Mucosa of stomach (tissue), 1 donor: Measurements from ENCODE around the gene TLR2.

Experiments
- H3K27me3 ChIP-seq: one replicate; pipeline ENCODE4 v1.7.0; 2013; ENCODE audit warnings: mild to moderate bottlenecking, low read length; ENCODE audit not compliant: control insufficient read depth, insufficient read depth
- H3K36me3 ChIP-seq: one replicate; pipeline ENCODE4 v1.7.0; 2013; ENCODE audit warnings: low read length; ENCODE audit not compliant: control insufficient read depth, insufficient read depth
- H3K4me1 ChIP-seq: one replicate; pipeline ENCODE4 v1.7.0; 2013; ENCODE audit warnings: mild to moderate bottlenecking, low read length; ENCODE audit not compliant: control insufficient read depth, insufficient read depth
- H3K4me3 ChIP-seq: one replicate; pipeline ENCODE4 v1.7.0; 2013; ENCODE audit warnings: low read length
- H3K9ac ChIP-seq: one replicate; pipeline ENCODE4 v1.7.0; 2013; ENCODE audit warnings: mild to moderate bottlenecking, low read length, moderate library complexity
- H3K9me3 ChIP-seq: one replicate; pipeline ENCODE4 v1.7.0; 2013; ENCODE audit warnings: mild to moderate bottlenecking, low read length, moderate library complexity; ENCODE audit not compliant: control insufficient read depth
- donor health status: Pancreatic carcinoma.

Gene TLR2

GRCh38 chr4:153722036-153722435 lies 38.0 kb downstream of the TLR2 start:
- Histone ChIP-seq H3K4me1 (no peaks in the 10 kb centered on the region), H3K9me3 (no peaks in the 10 kb centered on the region), H3K4me3 (no peak overlapping the region), H3K9ac (no peak overlapping the region), H3K36me3 (no peaks in the 10 kb centered on the region), H3K27me3 (no peaks in the 10 kb centered on the region)

- Histone ChIP-seq H3K27me3 (peaks cover 4% of the 10 kb centered on the region), H3K9ac (no peak overlapping the region), H3K4me1 (no peaks in the 10 kb centered on the region), H3K36me3 (no peaks in the 10 kb centered on the region), H3K9me3 (no peaks in the 10 kb centered on the region), H3K4me3 (no peak overlapping the region)
Observed at GRCh38 chr4:153724606-153725005, 40.5 kb downstream of the TLR2 start.

- Histone ChIP-seq H3K9me3 (no peaks in the 10 kb centered on the region), H3K36me3 (no peaks in the 10 kb centered on the region), H3K4me3 (no peak overlapping the region), H3K4me1 (no peaks in the 10 kb centered on the region), H3K9ac (no peak overlapping the region), H3K27me3 (peaks cover 4% of the 10 kb centered on the region)
Observed at GRCh38 chr4:153725136-153725830, 41.2 kb downstream of the TLR2 start.

GRCh38 chr4:153725831-153726154 lies 41.7 kb downstream of the TLR2 start:
- no peaks in the 10 kb centered on the region for H3K36me3 ChIP-seq
- H3K4me3 ChIP-seq = no peak overlapping the region
- H3K9ac ChIP-seq = no peak overlapping the region
- no peaks in the 10 kb centered on the region for H3K4me1 ChIP-seq
- no peaks in the 10 kb centered on the region for H3K9me3 ChIP-seq
- H3K27me3 ChIP-seq = peaks cover 4% of the 10 kb centered on the region

- Histone ChIP-seq H3K4me3 (no peak overlapping the region), H3K36me3 (no peaks in the 10 kb centered on the region), H3K9me3 (no peaks in the 10 kb centered on the region), H3K27me3 (peaks cover 4% of the 10 kb centered on the region), H3K9ac (no peak overlapping the region), H3K4me1 (no peaks in the 10 kb centered on the region)
Observed at GRCh38 chr4:153728151-153728550, 44.1 kb downstream of the TLR2 start.

GRCh38 chr4:153728660-153729059 lies 44.6 kb downstream of the TLR2 start:
- no peak overlapping the region for H3K9ac ChIP-seq
- no peaks in the 10 kb centered on the region for H3K9me3 ChIP-seq
- H3K4me1 ChIP-seq = no peaks in the 10 kb centered on the region
- peaks cover 4% of the 10 kb centered on the region for H3K27me3 ChIP-seq
- H3K4me3 ChIP-seq = no peak overlapping the region
- H3K36me3 ChIP-seq = no peaks in the 10 kb centered on the region

- Histone ChIP-seq H3K27me3 (peaks cover 4% of the 10 kb centered on the region), H3K9ac (no peak overlapping the region), H3K4me1 (no peaks in the 10 kb centered on the region), H3K9me3 (no peaks in the 10 kb centered on the region), H3K4me3 (no peak overlapping the region), H3K36me3 (no peaks in the 10 kb centered on the region)
Observed at GRCh38 chr4:153729895-153730294, 45.8 kb downstream of the TLR2 start.

GRCh38 chr4:153731239-153731638 lies 47.2 kb downstream of the TLR2 start:
- Histone ChIP-seq H3K9me3 (no peaks in the 10 kb centered on the region), H3K27me3 (peaks cover 4% of the 10 kb centered on the region), H3K4me1 (no peaks in the 10 kb centered on the region), H3K4me3 (no peak overlapping the region), H3K9ac (no peak overlapping the region), H3K36me3 (no peaks in the 10 kb centered on the region)

- Histone ChIP-seq H3K4me3 (no peak overlapping the region), H3K9me3 (no peaks in the 10 kb centered on the region), H3K36me3 (no peaks in the 10 kb centered on the region), H3K27me3 (no peaks in the 10 kb centered on the region), H3K4me1 (no peaks in the 10 kb centered on the region), H3K9ac (no peak overlapping the region)
Observed at GRCh38 chr4:153733751-153734448, 49.8 kb downstream of the TLR2 start.

GRCh38 chr4:153735906-153736461 lies 51.9 kb downstream of the TLR2 start:
- H3K4me3 ChIP-seq = no peak overlapping the region
- no peaks in the 10 kb centered on the region for H3K36me3 ChIP-seq
- no peaks in the 10 kb centered on the region for H3K4me1 ChIP-seq
- no peaks in the 10 kb centered on the region for H3K27me3 ChIP-seq
- H3K9me3 ChIP-seq = no peaks in the 10 kb centered on the region
- H3K9ac ChIP-seq = no peak overlapping the region

- no peaks in the 10 kb centered on the region for H3K4me1 ChIP-seq
- no peak overlapping the region for H3K9ac ChIP-seq
- H3K9me3 ChIP-seq = no peaks in the 10 kb centered on the region
- H3K36me3 ChIP-seq = no peaks in the 10 kb centered on the region
- H3K27me3 ChIP-seq = no peaks in the 10 kb centered on the region
- no peak overlapping the region for H3K4me3 ChIP-seq
Observed at GRCh38 chr4:153741541-153741940, 57.5 kb downstream of the TLR2 start.

- no peak overlapping the region for H3K4me3 ChIP-seq
- no peaks in the 10 kb centered on the region for H3K9me3 ChIP-seq
- no peak overlapping the region for H3K9ac ChIP-seq
- no peaks in the 10 kb centered on the region for H3K27me3 ChIP-seq
- H3K4me1 ChIP-seq = no peaks in the 10 kb centered on the region
- H3K36me3 ChIP-seq = no peaks in the 10 kb centered on the region
Observed at GRCh38 chr4:153745651-153746050, 61.6 kb downstream of the TLR2 start.
